ENCODE data around the gene KRTAP5-1.
"Not testable (repeated sequence)": the region's sequence is repeated elsewhere in the genome, so short reads cannot be mapped to it uniquely, and the experiment has no call there.

KRTAP5-1 gene, protein sequence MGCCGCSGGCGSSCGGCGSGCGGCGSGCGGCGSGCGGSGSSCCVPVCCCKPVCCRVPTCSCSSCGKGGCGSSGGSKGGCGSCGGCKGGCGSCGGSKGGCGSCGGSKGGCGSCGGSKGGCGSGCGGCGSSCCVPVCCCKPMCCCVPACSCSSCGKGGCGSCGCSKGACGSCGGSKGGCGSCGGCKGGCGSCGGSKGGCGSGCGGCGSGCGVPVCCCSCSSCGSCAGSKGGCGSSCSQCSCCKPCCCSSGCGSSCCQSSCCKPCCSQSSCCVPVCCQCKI

DNA sequence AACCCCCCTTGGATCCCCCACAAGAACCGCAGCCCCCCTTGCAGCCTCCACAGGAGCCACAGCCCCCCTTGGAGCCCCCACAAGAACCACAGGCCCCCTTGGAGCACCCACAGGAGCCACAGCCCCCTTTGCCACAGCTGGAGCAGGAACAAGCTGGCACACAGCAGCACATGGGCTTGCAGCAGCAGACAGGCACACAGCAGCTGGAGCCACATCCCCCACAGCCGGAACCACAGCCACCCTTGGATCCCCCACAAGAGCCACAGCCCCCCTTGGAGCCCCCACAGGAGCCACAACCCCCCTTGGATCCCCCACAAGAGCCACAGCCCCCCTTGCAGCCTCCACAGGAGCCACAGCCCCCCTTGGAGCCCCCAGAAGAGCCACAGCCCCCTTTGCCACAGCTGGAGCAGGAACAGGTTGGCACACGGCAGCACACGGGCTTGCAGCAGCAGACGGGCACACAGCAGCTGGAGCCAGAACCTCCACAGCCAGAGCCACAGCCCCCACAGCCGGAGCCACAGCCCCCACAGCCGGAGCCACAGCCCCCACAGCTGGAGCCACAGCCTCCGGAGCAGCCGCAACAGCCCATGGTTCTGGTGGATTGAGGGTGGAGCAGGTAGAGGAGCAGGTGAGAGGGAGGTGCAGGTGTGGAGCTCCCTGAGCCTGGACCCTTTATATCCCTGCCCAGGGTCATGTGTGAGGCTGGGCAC lies at the start of gene KRTAP5-1:
KRTAP5-1 (minus strand) TSS at position 623 of the 710 bp plus-strand sequence; CDS start at position 589, 34 bp downstream.
- not testable (repeated sequence) for DNase-seq

DNA sequence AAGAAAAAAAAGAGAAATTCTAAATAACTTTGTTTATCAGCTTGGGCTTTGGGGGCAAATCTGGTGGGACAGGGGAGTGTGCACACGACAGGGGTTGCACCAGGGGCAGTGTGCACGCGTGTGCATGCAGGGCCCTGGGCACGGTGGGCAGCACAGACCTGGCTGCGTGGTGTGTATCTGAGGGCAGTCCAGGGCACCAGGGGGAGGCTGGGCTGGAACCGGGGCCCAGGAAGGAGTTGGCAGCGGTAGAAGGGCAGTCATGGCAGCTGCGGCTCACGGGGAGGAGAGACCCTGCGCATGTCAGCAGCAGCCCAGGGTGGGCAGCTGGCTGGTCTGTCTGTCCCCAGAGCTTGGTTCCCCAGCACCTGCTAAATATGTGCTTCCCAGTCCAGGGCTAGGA lies 48.8 kb upstream of the KRTAP5-1 start:
- DNase-seq: no peak

DNA sequence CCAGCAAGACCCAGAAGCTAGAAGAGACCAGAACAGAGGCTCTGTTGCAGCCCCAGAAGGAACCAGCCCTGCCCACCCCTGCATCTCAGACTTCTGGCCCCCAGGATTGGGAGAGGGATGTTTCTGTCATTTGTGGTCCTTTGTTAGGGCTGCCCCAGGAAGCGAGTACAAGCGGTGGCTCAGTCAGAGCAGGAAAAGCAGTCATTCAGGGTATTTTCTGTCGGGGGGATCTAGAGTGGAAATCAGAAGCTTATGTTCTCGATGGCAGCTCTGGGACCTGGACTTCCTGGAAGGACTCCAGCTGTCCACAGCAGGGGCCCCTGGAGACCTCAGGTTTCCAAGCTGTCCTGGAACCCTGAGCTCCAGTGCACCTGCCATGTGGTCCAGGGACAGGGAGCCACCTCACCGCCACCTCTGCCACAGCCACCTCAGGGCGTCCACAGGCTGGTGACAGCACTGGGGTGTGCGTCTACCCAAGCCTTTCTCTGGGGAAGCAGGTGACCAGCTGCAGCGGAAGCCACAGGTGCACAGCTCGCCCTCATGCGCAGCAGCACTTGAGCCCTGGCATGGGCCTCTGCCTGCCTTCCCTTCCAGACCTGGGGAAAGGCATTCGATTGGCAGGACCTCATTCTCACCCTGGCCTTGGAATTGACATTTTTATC lies 47.1 kb upstream of the KRTAP5-1 start:
- no peak for DNase-seq

- DNase-seq: no peak
Measured at GRCh38 chr11:1631066-1631568, 46.0 kb upstream of the KRTAP5-1 start.

- no peak for DNase-seq
Measured at GRCh38 chr11:1630271-1630670, 45.2 kb upstream of the KRTAP5-1 start.

GRCh38 chr11:1629326-1630185 lies 44.5 kb upstream of the KRTAP5-1 start, which contains the start of gene KRTAP5-5:
Gene KRTAP5-5 (plus strand): TSS chr11:1629775. CDS start chr11:1629841, 66 bp downstream.
- no peak for DNase-seq

- peak; percentile 51 for DNase-seq
Measured at GRCh38 chr11:1628506-1629325, 43.6 kb upstream of the KRTAP5-1 start.

GRCh38 chr11:1625541-1625940 lies 40.5 kb upstream of the KRTAP5-1 start:
- DNase-seq: no peak

DNA sequence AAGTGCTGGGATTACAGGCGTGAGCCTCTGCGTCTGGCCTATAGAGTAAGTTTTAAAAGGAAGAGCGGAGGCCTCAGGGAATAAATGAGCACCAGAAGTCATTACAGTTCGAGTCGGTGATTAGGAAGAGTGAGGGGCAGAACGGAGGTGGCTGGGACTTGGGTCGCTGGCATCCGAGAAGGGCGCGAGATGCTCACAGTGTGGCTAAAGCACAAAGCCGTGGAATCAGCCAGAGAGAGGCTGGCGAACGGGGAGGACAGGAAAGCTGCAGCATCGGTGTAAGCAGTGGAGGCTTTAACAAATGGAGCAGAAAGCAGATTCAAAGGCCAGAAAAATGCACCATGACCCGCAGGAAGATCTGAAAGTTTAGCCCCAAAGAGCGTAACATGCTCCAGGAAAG lies 39.5 kb upstream of the KRTAP5-1 start:
- DNase-seq: no peak

- no peak for DNase-seq
Measured at GRCh38 chr11:1623716-1624115, 38.6 kb upstream of the KRTAP5-1 start.

DNA sequence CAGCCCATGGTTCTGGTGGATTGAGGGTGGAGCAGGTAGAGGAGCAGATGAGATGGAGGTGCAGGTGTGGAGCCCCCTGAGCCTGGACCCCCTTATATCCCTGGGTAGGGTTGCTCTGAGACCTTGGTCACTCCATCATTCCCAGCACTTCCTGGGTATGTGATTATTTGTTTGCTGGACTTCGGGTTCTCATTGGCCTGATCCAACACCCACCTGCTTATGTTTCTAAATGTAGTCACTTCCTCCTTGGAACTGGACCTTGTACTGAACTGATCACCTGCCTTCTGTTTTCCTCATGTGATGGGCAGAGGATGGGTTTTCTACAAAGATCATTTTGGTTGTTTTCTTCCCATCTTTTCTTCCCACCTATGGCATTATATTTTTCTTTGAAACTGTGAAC lies 37.0 kb upstream of the KRTAP5-1 start, which contains the start of gene KRTAP5-4:
KRTAP5-4 (minus strand) TSS at position 53 of the 400 bp plus-strand sequence; CDS start at position 8, 45 bp downstream.
- DNase-seq: no peak

GRCh38 chr11:1619449-1619848 lies 34.4 kb upstream of the KRTAP5-1 start:
- DNase-seq: peak; percentile 11

DNA sequence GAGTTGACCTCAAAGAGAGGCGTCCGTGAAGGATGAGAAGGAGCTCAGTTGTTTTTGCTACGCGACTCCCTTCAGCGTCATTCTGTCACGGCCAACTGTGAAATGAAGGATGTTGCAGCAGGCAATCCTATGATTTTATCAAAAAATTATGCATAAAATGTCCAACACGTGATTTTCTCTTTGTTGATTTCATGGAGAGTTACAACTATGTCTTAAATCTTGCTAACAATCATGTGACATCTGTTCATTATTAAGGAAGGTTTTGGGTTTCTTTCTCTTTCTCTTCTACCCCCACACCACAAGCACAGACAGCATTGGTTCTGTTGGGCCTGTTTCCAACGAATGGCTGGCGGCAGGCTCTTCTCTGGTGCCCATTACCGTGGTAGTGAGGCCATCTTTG lies 33.1 kb upstream of the KRTAP5-1 start:
- DNase-seq: no peak

GRCh38 chr11:1608363-1608762 lies 23.3 kb upstream of the KRTAP5-1 start, which contains the start of gene KRTAP5-3:
Gene KRTAP5-3 (minus strand): TSS chr11:1608463. CDS start chr11:1608385, 78 bp downstream.
- DNase-seq: no peak

DNA sequence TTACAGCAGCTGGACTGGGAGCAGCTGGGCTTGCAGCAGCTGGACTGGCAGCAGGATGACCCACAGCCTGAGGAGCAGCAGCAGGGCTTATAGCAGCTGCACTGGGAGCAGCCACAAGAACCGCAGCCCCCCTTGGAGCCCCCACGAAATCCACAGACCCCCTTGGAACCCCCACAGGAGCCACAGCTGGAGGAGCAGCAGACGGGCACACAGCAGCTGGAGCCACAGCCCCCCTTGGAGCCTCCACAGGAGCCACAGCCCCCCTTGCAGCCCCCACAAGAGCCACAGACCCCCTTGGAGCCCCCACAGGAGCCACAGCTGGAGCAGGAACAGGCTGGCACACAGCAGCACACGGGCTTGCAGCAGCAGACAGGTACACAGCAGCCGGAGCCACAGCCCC lies 22.8 kb upstream of the KRTAP5-1 start:
- not testable (repeated sequence) for DNase-seq

GRCh38 chr11:1607156-1607845 lies 22.2 kb upstream of the KRTAP5-1 start:
- DNase-seq: not testable (repeated sequence)

DNA sequence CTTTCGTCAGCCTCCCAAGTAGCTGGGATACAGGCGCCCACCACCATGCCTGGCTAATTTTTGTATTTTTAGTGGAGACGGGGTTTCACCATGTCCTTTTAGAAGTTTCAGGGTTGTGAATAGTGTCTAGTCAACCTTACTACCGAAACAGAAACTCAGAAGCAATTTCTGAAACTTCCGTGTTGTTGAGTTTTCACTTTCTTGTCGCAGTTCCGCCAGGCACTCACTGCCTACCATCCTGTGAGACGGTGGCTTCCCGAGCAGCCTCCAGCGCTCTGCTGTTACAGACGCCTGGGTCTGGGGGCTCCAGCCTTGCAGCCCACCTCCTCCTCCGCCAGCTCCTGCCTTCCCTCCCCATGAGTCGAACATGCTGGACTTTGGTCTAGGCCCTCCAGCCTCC lies 20.8 kb upstream of the KRTAP5-1 start:
- not testable (repeated sequence) for DNase-seq

DNA sequence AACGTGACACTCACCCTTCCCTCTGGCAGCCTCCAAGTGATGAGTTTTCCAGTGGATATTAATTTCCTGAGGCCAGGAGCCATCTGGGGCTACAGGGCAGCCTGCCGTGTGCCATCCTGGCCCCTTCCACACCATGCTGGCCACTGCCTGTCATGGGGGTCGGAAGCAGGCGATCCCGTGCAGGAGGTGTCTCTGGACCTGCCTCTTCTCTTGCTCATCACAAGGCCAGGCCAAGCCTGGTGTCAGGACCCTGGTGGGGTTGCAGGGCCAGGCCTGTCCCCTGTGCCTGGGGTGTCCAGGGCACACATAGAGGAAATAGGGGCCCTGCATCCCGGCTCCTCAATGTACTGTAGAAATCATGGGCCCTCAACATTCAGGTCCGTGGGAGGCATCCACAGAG lies 19.6 kb upstream of the KRTAP5-1 start:
- DNase-seq: no peak

- DNase-seq: no peak
Measured at GRCh38 chr11:1604181-1604580, 19.1 kb upstream of the KRTAP5-1 start.

DNA sequence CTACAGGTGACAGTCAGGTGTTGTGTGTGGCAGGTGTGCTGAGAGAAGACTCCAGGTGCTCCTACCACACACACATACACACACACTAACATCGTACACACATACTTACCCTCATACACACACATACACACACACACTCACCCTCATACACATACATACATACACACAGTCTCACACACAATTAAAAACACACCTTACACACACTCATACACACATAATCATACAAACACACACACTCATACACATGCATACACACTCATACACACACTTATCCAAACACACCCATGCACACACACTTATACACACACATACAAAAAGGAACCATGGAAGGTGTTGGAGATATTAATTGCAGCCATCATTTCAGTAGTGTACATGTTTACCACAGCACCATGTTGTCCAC lies 18.5 kb upstream of the KRTAP5-1 start:
- DNase-seq: no peak

DNA sequence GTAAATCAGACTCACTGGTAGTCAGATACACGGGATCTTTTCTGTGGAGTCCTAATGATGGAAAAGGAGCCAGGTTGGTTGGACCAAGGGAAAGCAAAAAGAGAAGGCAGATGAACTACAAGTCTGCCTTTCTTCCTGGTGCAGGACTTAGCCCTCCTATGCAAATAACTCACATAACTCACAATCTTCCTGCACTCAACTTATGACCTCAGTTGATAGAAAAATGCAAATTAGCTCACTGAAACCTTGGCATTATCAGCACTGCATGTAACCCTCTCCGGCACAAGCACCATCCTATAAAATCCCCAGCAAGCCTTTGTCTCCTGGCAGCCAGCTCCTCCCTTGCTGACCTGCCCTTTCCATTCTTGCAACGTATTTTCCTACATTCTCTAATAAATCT lies 16.6 kb upstream of the KRTAP5-1 start:
- not testable (repeated sequence) for DNase-seq
